ENCODE data around the gene CDK19.

GRCh38 chr6:110643175-110643574, 172.1 kb downstream of the CDK19 start:
- TF ChIP-seq CTCF (IDR thresholded peaks at IDR 0.05) (no peak), POLR2A (IDR thresholded peaks at IDR 0.05) (no peak)
